ENCODE data around the gene CFAP54.

- no peak for TF ChIP-seq CTCF (conservative IDR thresholded peaks at IDR 0.05 in 1 of 2, IDR thresholded peaks at IDR 0.05 in 1 of 2; ENCODE audit: low read depth in 1 of 2, low read length in 2 of 2)
- TF ChIP-seq EZH2 (IDR thresholded peaks at IDR 0.05; ENCODE audit: low read length, missing control alignments) = no peak
Measured at GRCh38 chr12:96534339-96534738, 45.0 kb downstream of the CFAP54 start.

Data from fibroblast of lung (primary cell).